Skin epidermis (tissue), 12 donors: ENCODE measurements around the gene OR51Q1.

ENCODE experiments used
- H3K27ac ChIP-seq, 21 experiments: fragments of 200-600 bp; sonication (generic) in 11 of 21; one replicate each; pipeline ENCODE4 v1.5.0; 2020; ENCODE audit warnings: mild to moderate bottlenecking in 3 of 21, inconsistent platforms in 2 of 21, moderate library complexity in 2 of 21
- H3K4me3 ChIP-seq, 7 experiments: fragments of 200-600 bp; sonication (generic) in 2 of 7; one replicate each; pipeline ENCODE4 v1.5.0; 2020; ENCODE audit warnings: inconsistent platforms in 2 of 7, mild to moderate bottlenecking in 2 of 7, moderate library complexity in 1 of 7

Gene OR51Q1, protein sequence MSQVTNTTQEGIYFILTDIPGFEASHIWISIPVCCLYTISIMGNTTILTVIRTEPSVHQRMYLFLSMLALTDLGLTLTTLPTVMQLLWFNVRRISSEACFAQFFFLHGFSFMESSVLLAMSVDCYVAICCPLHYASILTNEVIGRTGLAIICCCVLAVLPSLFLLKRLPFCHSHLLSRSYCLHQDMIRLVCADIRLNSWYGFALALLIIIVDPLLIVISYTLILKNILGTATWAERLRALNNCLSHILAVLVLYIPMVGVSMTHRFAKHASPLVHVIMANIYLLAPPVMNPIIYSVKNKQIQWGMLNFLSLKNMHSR

DNA sequence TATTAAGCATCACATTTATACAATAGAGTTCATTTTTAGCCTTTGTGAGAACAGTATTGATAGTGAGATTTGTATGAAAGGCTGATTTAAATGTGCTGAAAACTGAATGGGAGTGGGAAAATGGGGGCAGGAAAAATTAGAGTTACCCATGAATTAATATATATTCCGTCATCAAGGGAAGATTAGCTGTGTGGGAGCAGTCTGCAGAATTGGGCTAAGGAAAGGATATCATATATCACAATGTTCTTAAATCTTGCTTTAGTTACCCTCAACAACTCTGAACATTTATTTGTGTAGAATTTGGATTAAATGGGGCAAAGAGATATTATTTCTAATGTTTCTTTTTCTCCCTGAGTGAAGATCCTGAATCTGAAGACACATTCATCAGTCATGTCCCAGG, at the start of gene OR51Q1:
Gene OR51Q1 (plus strand): TSS at position 301 of the 400 bp plus-strand sequence. CDS start 90 bp downstream, at position 391.
- H3K27ac ChIP-seq: no peak within 1 kb of the TSS
- no peak within 1 kb of the TSS for H3K4me3 ChIP-seq

DNA sequence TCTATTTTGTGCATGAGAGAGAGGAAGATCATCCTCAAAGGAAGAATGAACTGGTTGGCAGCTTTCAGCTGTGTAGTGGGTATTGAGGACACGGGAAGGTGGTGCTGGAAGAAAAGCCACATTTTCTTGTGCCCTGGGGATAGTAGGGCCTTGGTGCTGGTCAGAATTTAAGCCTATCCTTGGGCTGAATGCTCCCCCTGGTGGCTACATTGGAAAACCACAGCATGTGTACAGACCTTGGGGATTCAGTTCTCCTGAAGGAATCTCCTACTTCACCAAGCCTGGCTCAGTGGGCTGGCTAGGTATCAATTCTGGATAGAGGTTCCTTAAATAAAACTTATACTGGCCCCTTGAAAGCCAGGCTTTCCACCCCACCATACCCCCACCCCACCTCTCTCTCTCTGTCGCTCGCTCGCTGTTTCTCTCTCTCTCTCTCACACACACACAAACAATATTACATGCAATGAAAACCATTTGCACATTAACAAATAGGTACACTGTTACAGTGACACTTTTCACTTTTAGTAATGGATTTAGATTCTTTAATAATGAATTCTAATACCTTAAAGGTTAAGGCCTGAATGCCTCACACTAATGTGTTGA, 41.1 kb upstream of the OR51Q1 start:
- no peak overlapping the region for H3K4me3 ChIP-seq
- no peak overlapping the region for H3K27ac ChIP-seq

DNA sequence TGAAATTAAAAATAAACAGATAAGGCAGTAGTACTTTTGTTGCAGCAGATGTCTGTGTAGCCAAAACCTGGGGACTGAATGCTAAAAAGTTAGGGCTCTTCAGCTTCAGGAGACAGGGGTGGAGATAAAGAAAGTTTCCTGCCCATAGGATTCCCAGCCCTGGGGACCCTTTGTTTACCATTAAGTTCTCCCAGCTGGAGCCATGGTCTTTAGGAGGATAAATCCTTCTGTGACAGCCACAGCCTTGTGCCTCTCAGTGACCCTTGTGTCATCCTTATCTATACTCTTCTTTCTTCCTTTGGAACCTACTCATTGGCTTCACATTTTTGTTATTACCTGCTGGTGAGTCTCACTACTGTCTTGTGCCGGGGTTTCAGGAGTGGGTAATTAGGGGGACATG, 38.3 kb upstream of the OR51Q1 start, which contains the start of gene OR51M1:
Gene OR51M1 (plus strand): TSS at position 237 of the 400 bp plus-strand sequence. CDS start 5,587 bp downstream, outside the sequence.
- H3K4me3 ChIP-seq: no peak within 1 kb of the TSS

DNA sequence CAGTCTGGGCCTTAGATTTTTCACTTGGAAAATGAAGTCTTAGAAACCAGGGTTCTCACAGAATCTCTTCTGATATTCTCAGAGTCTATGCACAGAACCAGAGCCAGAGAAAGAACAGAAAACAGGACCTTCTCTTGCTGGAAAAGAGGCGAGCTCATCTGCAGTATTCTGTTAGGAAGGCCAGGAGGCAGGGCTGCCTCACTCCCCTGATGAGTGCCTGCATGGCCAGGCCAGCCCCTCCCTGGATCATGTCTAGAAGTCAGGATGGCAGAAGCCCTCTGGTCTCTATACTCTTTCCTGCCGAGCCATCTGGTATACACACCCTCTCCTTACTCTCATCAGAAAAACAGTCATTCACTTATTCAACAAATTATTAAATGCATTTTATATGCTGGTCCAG, 37.6 kb upstream of the OR51Q1 start:
- Histone ChIP-seq H3K4me3 (no peak overlapping the region), H3K27ac (no peak overlapping the region)

More for the DNA sequence above, 38.3 kb upstream of the OR51Q1 start, which contains the start of gene OR51M1:
- H3K27ac ChIP-seq: no peak within 1 kb of the TSS

DNA sequence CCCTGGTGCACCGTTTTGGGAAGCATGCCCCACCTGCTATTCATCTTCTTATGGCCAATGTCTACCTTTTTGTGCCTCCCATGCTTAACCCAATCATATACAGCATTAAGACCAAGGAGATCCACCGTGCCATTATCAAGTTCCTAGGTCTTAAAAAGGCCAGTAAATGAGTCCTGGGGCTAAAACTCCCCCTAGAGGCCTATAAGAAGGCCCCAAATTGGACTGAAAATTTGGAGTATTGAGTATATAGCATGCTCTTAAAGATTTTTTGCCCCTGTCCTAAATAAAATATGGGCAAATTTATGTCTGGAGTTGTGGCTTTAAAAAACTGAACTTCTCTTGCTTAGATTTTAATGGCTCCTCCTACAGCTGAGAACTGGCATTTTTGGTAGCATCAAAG, 31.7 kb upstream of the OR51Q1 start:
- Histone ChIP-seq H3K4me3 (no peak overlapping the region), H3K27ac (no peak overlapping the region)

DNA sequence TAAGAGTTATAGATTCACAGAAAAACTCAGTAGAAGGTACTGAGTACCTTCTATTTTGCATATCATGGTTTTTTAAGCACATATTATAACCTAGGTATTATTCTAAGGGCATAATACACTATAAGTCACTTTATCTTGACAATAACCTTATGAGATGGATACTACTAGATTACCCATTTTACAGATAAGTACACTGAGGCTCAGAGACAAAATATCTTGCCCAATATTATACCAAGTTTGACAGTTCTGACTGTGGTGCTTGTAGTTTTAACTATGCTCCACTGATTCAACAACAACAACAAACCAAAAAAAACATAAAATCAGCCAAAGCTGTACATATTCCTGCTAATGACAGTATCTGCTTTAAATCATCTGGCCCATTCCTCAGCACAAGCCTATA, 27.8 kb upstream of the OR51Q1 start:
- H3K27ac ChIP-seq: no peak overlapping the region
- H3K4me3 ChIP-seq: no peak overlapping the region

DNA sequence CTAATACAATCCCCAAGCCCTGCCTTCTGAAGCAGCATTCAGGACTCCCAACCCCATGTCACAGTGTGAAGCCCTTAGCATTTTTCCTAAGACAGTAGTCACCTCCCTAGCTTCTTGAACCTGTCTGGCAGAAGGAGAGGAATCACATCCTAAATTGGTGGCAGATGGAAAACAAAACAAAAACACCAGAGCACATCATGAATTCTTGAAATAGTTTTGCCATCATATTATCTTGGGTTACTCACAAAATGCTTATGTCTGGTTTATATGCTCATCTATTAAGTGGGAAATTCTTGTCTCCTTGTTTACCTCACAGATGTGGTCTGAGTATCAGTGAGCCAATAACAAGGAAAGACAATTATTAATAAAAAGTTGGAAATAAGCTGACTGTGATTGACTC, 23.0 kb upstream of the OR51Q1 start:
- H3K27ac ChIP-seq: no peak overlapping the region
- no peak overlapping the region for H3K4me3 ChIP-seq

DNA sequence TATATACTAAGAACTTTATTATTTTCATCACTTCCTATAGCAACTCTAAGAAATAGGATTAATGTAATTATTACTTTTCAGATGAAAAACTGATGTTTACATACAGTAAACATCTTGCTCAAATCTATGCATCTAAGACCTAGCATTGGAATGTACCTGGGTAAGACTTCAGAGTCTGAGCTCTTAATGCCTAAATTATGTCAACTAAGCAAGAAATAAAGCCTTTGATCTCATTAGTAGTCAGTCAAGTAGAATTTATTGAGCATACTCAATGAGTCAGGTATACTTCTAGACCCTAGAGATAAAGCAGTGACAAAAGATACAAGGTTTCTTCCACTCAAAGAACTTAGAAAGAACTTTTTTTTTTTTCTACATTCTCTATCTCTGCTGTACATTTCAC, 16.7 kb upstream of the OR51Q1 start:
- H3K27ac ChIP-seq: no peak overlapping the region

DNA sequence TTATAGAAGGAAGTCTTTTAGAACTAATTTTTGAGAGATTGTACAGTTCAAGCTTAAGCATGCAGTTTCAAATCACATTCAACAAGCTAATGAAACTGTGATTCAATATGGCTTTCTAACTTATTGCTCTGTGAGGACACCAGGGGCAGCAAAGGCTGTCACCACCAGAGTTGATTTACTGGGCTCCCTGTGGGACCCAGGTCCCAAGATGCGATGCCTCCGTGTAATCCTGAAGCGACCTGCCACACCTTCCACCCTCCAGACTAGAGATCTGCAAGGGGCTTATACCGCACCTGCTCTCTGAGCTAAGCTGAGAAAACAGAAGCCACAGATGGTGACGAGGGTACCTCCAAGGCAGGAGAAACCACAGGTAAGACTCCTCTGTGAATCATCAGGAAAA, 918 bp upstream of the OR51Q1 start:
- Histone ChIP-seq H3K4me3 (no peak overlapping the region), H3K27ac (no peak overlapping the region)

More for the DNA sequence above, 16.7 kb upstream of the OR51Q1 start:
- H3K4me3 ChIP-seq: no peak overlapping the region

DNA sequence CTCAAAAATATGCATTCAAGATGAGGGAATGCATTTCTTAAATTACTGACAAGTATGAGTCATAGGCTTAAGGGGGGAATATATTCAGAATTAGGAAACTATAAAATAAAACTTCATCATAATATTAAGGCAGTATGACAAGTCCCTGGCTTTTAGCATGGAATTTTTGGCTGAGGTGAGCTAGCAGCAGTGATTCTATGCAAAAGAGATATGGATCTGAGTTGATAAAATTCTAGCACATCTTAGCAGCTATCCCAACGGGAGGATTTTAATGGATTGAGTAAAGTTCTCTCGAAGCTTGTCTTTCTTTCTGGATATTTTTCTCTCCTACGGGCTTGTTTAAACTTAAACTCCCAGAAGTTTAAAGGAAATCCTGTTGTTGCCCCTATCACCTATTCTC, 1.2 kb downstream of the OR51Q1 start:
- Histone ChIP-seq H3K4me3 (no peak overlapping the region), H3K27ac (no peak overlapping the region)

DNA sequence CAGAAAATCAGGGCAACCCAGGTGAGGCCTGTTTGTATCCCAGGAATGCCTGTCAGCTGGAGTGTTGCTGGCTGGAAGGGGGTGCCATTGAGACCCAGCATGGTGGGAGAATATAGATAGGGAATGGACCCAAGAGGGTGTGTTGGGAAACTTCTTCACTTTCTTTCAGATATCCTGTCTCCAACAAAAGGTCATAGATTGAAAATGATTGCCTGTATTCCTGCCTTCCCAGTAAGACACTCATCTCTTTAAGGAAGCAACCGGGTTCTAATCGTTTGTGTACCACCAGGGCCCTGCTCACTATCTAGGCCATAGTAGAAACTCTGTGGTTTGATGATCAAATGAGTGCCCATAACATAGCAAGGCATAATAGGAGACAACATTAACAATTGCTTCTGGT, 19.5 kb downstream of the OR51Q1 start, which contains the start of gene OR51I1:
Gene OR51I1 (minus strand): TSS at position 101 of the 400 bp plus-strand sequence. CDS start 0 bp downstream, at position 101.
- Histone ChIP-seq H3K4me3 (no peak within 1 kb of the TSS), H3K27ac (no peak within 1 kb of the TSS)

DNA sequence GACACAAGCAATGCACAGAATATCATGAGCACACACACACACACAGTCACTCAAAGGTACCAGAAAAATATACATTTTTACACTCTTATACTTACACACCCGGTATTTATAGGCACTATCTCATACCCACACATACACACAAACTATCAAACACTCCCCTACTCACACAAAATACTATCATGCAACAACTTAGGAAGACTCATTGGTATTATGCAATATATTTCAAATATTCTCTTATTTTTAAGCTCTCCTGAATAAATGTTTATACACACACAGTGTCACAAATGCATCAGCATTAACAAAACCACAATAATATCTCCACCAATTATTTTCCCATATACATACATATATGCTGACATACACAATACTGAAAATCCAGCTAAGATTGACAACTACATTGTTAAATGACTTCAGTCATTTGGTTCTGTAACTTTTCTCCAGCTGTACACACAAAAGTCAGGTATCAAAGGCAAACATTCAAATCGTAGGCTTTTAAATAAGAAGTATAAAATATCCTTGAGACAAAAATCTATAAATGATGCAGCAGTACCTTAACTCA, 22.0 kb downstream of the OR51Q1 start:
- no peak overlapping the region for H3K4me3 ChIP-seq
- H3K27ac ChIP-seq: no peak overlapping the region

DNA sequence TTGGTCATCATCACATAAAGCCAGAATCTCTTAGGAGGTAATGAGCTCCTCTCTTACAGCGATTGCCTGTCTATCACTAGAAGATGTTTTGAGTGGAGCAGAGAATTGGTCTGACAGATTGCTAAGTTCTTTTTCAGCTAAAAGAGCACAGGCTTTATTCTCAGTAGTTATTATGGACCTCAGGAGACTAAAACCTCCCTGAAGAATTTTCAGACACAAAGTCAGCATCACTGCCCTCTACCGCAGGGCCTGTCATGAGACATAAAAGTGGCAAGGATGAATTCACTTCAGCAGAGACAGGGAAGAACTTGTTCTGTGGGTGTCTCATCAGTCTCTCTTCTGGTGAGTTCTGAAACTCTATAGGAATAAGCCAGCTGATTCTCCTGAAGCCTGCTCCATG, 27.1 kb downstream of the OR51Q1 start, which contains the start of gene OR51I2:
Gene OR51I2 (plus strand): TSS at position 301 of the 400 bp plus-strand sequence. CDS start 4,166 bp downstream, outside the sequence.
- H3K27ac ChIP-seq: no peak within 1 kb of the TSS
- no peak within 1 kb of the TSS for H3K4me3 ChIP-seq

DNA sequence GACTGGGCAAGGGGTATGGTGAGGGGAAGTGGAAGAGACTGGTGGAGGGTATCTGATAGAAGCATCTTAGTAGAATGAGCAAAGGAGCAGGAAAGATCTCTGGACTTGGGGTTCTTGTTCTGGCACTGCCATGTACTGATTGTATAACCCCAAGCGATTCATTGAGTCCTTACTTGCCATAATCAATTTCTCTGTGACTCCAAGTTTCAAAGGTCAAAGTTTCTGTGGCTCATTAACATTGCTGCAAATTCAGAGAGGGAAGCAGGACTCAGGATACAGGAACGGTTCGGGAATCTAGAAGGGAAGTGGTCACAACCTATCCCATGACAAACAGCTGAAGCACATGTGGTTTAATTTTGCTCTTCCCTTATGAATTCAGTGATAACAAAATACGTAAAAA, 27.5 kb downstream of the OR51Q1 start:
- Histone ChIP-seq H3K4me3 (no peak overlapping the region), H3K27ac (no peak overlapping the region)

DNA sequence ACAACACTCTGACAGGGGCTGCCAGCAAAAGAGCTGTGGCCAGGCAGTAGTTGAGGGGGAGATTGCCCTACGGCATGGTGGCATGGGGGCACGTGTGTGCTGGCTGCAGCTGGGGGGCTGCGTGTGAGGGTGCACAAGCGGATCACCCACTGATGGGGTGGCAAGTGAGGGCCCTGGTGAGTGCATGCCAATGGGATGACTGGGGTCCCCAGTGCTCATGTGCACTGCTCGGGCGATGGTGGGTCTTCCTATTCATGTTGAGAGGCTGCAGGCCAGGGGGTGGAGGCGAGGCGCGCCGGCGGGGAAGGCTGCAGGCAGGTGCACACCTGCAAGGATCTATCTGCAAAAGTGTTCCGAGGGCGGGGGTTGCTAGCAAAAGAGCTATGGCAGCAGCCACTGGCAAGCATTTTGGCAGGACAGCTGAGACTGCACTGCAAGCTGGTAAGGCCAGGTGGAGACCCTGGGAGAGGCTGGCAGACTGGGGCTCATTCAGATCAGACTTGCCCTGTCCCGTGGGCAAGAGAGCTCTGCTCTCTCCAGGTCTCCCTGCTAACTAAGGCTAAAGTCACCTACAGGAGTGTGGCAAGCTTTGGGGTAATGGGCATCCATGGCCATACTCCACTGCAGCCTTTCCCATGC, 39.2 kb downstream of the OR51Q1 start:
- Histone ChIP-seq H3K27ac (no peak overlapping the region), H3K4me3 (no peak overlapping the region)

DNA sequence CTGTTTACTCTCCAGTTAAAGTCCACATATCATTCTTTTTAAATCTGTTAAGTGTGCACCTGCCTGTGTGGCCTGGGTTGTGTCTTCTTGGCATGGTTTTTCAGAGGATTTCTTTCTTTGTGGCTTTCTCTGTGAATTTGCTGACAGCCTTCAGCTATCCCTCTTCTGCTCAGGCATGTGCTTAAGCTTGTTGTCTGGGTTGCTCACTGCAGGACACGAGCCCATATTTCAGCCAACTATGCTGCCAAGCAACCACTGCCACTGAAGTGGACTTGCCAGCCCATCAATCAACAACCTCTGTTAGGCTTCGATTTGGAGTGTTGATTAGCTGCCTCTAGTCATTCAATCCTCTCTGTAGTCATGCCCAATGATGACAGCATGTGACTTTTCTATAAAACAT, 45.6 kb downstream of the OR51Q1 start:
- Histone ChIP-seq H3K27ac (no peak overlapping the region), H3K4me3 (no peak overlapping the region)
